Measurements from ENCODE around the gene PRAC2. TPM values are rescaled to one million over a fixed set of nuclear protein-coding genes. Genes with fewer than 3 reads are reported as not detected.

The PRAC2 gene
- total RNA-seq, 1 donor from 2014 or later = not detected

DNA sequence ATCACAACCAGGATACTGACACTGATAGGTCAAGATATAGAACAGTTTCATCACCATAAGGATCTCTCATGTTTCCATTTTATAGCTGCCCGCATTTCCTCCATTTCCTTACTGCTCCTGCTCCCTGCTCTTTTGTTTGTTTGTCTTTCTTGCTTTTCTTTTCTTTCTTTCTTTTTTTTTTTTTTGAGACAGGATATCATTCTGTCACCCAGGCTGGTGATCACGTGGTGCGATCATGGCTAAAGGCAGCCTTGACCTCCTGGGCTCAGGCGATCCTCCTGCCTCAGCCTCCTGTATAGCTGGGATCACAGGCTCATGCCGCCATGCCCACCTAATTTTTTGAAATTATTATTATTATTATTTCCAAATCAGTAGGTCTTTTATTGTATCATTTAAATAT is 32.3 kb upstream of the PRAC2 start:
- DNase-seq (no peak), ATAC-seq (no peak)
- TF ChIP-seq, protein P1, sequence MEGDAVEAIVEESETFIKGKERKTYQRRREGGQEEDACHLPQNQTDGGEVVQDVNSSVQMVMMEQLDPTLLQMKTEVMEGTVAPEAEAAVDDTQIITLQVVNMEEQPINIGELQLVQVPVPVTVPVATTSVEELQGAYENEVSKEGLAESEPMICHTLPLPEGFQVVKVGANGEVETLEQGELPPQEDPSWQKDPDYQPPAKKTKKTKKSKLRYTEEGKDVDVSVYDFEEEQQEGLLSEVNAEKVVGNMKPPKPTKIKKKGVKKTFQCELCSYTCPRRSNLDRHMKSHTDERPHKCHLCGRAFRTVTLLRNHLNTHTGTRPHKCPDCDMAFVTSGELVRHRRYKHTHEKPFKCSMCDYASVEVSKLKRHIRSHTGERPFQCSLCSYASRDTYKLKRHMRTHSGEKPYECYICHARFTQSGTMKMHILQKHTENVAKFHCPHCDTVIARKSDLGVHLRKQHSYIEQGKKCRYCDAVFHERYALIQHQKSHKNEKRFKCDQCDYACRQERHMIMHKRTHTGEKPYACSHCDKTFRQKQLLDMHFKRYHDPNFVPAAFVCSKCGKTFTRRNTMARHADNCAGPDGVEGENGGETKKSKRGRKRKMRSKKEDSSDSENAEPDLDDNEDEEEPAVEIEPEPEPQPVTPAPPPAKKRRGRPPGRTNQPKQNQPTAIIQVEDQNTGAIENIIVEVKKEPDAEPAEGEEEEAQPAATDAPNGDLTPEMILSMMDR (IDR thresholded peaks at IDR 0.05) = no peak
- H3K4me3 ChIP-seq = no peak overlapping the region
- no peaks in the 10 kb centered on the region for H3K9me3 ChIP-seq
- H3K36me3 ChIP-seq = no peaks in the 10 kb centered on the region
- no peak overlapping the region for H3K27ac ChIP-seq
- intact Hi-C loops (cut with DNase I) = no loop called here
- peaks cover 36% of the 10 kb centered on the region for H3K27me3 ChIP-seq (ENCODE audit: low read depth)
- H3K4me1 ChIP-seq = no peaks in the 10 kb centered on the region

DNA sequence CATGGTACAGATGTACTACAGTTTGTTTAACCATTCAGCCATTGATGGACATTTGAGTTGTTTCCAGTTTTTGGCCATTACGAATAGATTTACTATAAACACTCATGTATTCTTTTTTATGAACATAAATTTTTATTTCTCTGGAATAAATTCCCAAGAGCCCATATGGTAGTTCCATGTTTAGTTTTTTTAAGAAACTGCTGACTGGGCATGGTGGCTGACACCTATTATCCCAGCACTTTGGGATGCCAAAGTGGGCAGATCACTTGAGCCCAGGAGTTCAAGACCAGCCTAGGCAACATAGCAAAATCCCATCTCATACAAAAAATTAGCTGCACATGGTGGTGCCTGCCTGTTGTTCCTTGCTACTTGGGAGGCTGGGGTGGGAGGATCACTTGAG is 30.9 kb upstream of the PRAC2 start:
- intact Hi-C loops (cut with DNase I) = no loop called here
- no peak overlapping the region for H3K4me3 ChIP-seq
- TF ChIP-seq, protein P1 (IDR thresholded peaks at IDR 0.05) = no peak
- H3K27me3 ChIP-seq (ENCODE audit: low read depth) = peaks cover 48% of the 10 kb centered on the region
- H3K27ac ChIP-seq = no peak overlapping the region
- ATAC-seq (no peak), DNase-seq (no peak)
- H3K9me3 ChIP-seq = no peaks in the 10 kb centered on the region
- H3K36me3 ChIP-seq = no peaks in the 10 kb centered on the region
- H3K4me1 ChIP-seq = no peaks in the 10 kb centered on the region

DNA sequence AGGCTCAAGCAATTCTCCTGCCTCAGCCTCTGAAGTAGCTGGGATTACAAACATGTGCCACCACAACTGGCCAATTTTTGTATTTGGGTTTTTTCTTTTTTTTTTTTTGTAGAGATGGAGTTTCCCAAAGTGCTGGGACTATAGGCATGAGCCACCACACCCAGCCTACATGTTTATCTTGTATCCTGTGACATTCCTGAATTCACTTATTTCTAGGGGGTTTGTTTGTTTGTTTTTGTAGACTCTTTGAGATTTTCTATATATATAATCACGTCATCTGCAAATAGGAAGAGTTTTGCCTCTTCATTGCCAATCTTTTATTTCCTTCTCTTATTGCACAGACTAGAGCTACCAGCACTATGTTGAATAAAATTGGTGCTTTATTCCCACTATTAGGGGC is 29.8 kb upstream of the PRAC2 start:
- intact Hi-C loops (cut with DNase I) = no loop called here
- Histone ChIP-seq H3K36me3 (no peaks in the 10 kb centered on the region), H3K4me3 (no peak overlapping the region), H3K4me1 (no peaks in the 10 kb centered on the region), H3K9me3 (no peaks in the 10 kb centered on the region), H3K27ac (no peak overlapping the region), H3K27me3 (ENCODE audit: low read depth) (peaks cover 54% of the 10 kb centered on the region)
- DNase-seq (no peak), ATAC-seq (no peak)
- TF ChIP-seq, protein P1 (IDR thresholded peaks at IDR 0.05) = no peak

DNA sequence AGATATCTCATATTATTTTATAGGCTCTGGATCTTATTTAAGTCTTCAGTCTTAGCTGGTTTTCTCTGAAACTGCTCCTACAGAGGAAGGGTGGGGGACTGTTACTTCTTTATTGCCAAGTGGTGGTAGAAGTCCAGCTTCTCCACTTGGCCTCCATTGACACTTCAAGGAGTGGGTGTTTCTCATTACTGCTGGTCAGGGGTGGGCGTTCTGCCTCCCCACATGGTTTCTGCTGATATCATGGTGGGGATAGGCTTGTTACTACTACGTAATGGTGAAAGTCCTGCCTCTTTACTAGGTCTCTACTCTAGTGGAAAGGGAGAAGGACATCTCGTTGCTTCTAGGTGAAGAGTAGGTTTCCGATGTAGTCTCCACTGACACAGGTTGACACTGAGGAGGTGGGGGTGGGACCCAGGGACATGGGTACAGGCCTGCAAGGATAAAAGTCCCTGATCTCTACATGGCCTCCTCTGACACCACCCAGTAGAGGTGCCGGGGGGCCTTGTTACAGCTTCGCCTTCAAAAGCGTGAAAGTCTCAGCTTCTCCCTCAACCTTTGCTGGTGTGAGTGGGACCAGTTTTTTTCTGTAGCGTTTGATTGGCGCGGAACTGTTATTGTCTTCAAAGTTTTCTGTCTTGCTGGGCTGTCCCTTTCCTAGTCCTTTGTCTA is 21.0 kb upstream of the PRAC2 start:
- ATAC-seq (no peak), DNase-seq (no peak)
- Histone ChIP-seq H3K9me3 (no peaks in the 10 kb centered on the region), H3K27me3 (ENCODE audit: low read depth) (peaks cover 46% of the 10 kb centered on the region), H3K27ac (no peak overlapping the region), H3K4me1 (no peaks in the 10 kb centered on the region), H3K4me3 (no peak overlapping the region), H3K36me3 (no peaks in the 10 kb centered on the region)
- intact Hi-C loops (cut with DNase I) = no loop called here
- TF ChIP-seq, protein P1 (IDR thresholded peaks at IDR 0.05) = no peak

DNA sequence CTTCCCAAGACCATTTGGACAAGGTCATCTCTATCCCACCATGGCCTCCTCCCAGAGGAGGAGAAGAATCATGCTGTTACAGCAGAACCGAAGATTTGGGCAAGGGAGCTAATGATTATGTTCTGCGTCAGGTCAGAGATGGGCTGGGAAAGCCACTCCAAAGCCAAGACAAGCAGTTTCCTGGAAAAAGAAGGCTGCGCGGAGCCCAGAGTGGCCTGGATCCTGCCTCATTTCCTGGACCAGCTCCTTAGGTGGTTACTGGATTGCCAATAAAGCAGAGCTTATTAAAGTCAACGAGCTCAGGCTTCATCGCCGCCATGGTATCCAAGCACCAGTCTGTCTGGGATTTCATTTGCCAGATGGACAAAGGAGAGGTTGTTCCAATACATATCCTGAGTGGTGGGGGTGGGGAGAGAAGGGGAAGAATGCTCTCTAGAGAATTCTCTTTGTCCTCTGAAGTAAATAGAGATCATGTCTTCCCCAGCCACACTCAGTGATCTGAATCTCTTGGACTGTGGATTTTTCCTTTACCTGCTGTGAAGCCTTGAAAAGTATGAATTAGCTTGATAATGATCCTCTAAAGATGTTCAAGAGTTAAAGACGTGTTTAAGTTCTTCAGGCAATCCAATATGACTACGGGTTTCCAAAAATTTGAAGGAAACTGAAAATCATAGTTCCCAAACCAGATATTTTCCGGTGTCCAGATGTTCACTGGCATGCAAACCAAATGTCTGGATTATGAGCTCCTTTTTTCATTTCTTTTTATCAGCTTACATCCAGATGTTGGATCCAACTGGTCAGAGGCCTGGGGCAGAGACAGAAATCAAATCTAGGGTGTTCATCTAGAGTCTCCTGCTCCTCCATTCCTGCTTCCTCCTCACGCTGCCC is 18.4 kb upstream of the PRAC2 start:
- H3K36me3 ChIP-seq = no peaks in the 10 kb centered on the region
- intact Hi-C loops (cut with DNase I) = no loop called here
- no peak overlapping the region for H3K27ac ChIP-seq
- no peaks in the 10 kb centered on the region for H3K4me1 ChIP-seq
- no peak for ATAC-seq
- H3K9me3 ChIP-seq = no peaks in the 10 kb centered on the region
- no peak for DNase-seq
- TF ChIP-seq, protein P1 (IDR thresholded peaks at IDR 0.05) = no peak
- peaks cover 56% of the 10 kb centered on the region for H3K27me3 ChIP-seq (ENCODE audit: low read depth)
- H3K4me3 ChIP-seq = no peak overlapping the region

Data from lower lobe of right lung (tissue), 2 donors.